HG02885 (cell line): ENCODE data around the gene IL31.
"Not testable (repeated sequence)": the region's sequence is repeated elsewhere in the genome, so short reads cannot be mapped to it uniquely, and the experiment has no call there.

ENCODE experiments used
- ATAC-seq: cut with Tn5 transposase; IDR thresholded peaks from one replicate; pipeline ENCODE4 v1.9.1; 2021; ENCODE audit warnings: mild to moderate bottlenecking; ENCODE audit not compliant: unreplicated experiment, poor library complexity

The IL31 gene

GRCh38 chr12:122194804-122195203, 20.8 kb upstream of the IL31 start:
- ATAC-seq, result no peak

GRCh38 chr12:122192441-122192840, 18.4 kb upstream of the IL31 start:
- ATAC-seq, result no peak

- no peak for ATAC-seq
Measured at GRCh38 chr12:122190842-122191668, 17.0 kb upstream of the IL31 start.

GRCh38 chr12:122189626-122190475, 15.8 kb upstream of the IL31 start:
- ATAC-seq, result no peak

GRCh38 chr12:122187466-122187865, 13.4 kb upstream of the IL31 start:
- no peak for ATAC-seq

GRCh38 chr12:122185494-122186082, 11.6 kb upstream of the IL31 start:
- ATAC-seq, result no peak

- no peak for ATAC-seq
Measured at GRCh38 chr12:122185079-122185478, 11.1 kb upstream of the IL31 start.

GRCh38 chr12:122184517-122184916, 10.5 kb upstream of the IL31 start:
- no peak for ATAC-seq

- ATAC-seq, result no peak
Measured at GRCh38 chr12:122183588-122183940, 9.5 kb upstream of the IL31 start.

GRCh38 chr12:122182887-122183587, 9.0 kb upstream of the IL31 start, which contains the start of gene LRRC43:
TSS of gene LRRC43 (plus strand) at chr12:122183123. CDS start at chr12:122183145, 22 bp downstream.
- ATAC-seq, result no peak

GRCh38 chr12:122176473-122176872, 2.5 kb upstream of the IL31 start:
- not testable (repeated sequence) for ATAC-seq

GRCh38 chr12:122172262-122172939, 1.6 kb downstream of the IL31 start:
- no peak for ATAC-seq

GRCh38 chr12:122171399-122171798, 2.6 kb downstream of the IL31 start:
- ATAC-seq, result no peak

GRCh38 chr12:122168492-122168891, 5.5 kb downstream of the IL31 start:
- no peak for ATAC-seq

GRCh38 chr12:122167356-122167925, 6.6 kb downstream of the IL31 start:
- ATAC-seq, result no peak

- ATAC-seq, result peak; percentile 82
Measured at GRCh38 chr12:122166422-122167349, 7.3 kb downstream of the IL31 start.

GRCh38 chr12:122162976-122163375, 11.0 kb downstream of the IL31 start:
- no peak for ATAC-seq

GRCh38 chr12:122161682-122162081, 12.3 kb downstream of the IL31 start:
- ATAC-seq, result no peak
